ENCODE results near the gene ITK.

DNA sequence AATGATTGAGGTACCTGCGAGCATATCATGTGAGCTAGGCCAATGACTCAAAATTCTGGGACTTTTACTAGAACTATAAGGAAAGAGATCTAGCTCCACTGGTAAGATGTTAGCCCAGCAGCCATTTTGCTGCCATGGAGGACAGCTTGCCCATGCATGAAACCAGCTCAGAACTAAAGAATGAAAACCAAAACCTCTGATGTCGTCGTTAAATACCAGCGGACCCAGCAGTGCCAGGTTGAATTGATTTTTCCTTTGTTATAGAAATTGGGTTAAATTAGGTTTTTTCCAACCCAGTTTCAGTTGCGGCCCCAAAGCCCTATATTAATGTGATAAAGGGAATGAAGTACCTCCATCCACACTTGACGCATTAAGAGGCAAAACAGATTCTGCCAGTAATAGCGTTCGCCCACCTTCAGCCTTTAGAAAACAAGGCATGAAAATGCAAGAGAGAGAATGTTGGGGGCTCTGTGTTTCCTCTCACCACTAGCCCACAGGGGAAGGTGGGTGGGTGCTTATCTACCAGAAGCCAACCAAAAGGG, 5.5 kb upstream of the ITK start:
- TF ChIP-seq, protein P1, sequence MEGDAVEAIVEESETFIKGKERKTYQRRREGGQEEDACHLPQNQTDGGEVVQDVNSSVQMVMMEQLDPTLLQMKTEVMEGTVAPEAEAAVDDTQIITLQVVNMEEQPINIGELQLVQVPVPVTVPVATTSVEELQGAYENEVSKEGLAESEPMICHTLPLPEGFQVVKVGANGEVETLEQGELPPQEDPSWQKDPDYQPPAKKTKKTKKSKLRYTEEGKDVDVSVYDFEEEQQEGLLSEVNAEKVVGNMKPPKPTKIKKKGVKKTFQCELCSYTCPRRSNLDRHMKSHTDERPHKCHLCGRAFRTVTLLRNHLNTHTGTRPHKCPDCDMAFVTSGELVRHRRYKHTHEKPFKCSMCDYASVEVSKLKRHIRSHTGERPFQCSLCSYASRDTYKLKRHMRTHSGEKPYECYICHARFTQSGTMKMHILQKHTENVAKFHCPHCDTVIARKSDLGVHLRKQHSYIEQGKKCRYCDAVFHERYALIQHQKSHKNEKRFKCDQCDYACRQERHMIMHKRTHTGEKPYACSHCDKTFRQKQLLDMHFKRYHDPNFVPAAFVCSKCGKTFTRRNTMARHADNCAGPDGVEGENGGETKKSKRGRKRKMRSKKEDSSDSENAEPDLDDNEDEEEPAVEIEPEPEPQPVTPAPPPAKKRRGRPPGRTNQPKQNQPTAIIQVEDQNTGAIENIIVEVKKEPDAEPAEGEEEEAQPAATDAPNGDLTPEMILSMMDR (IDR thresholded peaks at IDR 0.05; ENCODE audit: extremely low read depth in 1 of 2, insufficient read depth in 1 of 2, low read depth in 1 of 2, low read length in 2 of 2), result no peak
- TF ChIP-seq MYC (IDR thresholded peaks at IDR 0.05; ENCODE audit: low read depth, low read length), result no peak
- no peak for TF ChIP-seq POLR2A (IDR thresholded peaks at IDR 0.05; ENCODE audit: low read depth, low read length)
- no peak for TF ChIP-seq EZH2 (IDR thresholded peaks at IDR 0.05; ENCODE audit: borderline replicate concordance, low read depth, low read length, severe bottlenecking)

Measured in endothelial cell of umbilical vein (primary cell).